Measurements from ENCODE around the gene SRPRB. TPM values are rescaled to one million over a fixed set of nuclear protein-coding genes. Genes with fewer than 3 reads are reported as not detected.

SRPRB gene
- total RNA-seq, 1 experiment from 2014 or later = 54.8 TPM

- Histone ChIP-seq H3K9ac (ENCODE audit: extremely low read depth, insufficient read length, low read length) (no peak overlapping the region), H3K79me1 (ENCODE audit: insufficient read depth, low read depth, low read length, poor library complexity, severe bottlenecking) (no peaks in the 10 kb centered on the region), H4K8ac (replicated peaks; ENCODE audit: insufficient read length, low read depth, low read length) (no peak overlapping the region), H3K56ac (ENCODE audit: insufficient read length, low read depth, low read length) (no peak overlapping the region), H2BK5ac (ENCODE audit: insufficient read length, low read length) (no peak overlapping the region), H3K14ac (ENCODE audit: insufficient read depth, low read length) (no peak overlapping the region), H3K23me2 (ENCODE audit: insufficient read length, low read depth, low read length, poor library complexity, severe bottlenecking) (no peaks in the 10 kb centered on the region), H3K4me1 (ENCODE audit: insufficient read depth, low read length) (no peaks in the 10 kb centered on the region), H2AK5ac (ENCODE audit: insufficient read length, low read length) (no peak overlapping the region), H4K5ac (ENCODE audit: insufficient read length, low read depth, low read length) (no peak overlapping the region), H3T11ph (ENCODE audit: low read length) (no peak overlapping the region), H3K27ac (ENCODE audit: insufficient read length, low read depth, low read length) (no peak overlapping the region), H3K9me3 (ENCODE audit: control insufficient read depth, low read depth, low read length) (no peaks in the 10 kb centered on the region), H2BK20ac (ENCODE audit: low read depth, low read length, poor library complexity, severe bottlenecking) (no peak overlapping the region), H3K23ac (ENCODE audit: insufficient read length, low read depth, low read length) (no peak overlapping the region), H2BK15ac (ENCODE audit: low read depth, low read length) (no peak overlapping the region), H3K4ac (ENCODE audit: low read depth, low read length) (no peak overlapping the region), H3K18ac (ENCODE audit: insufficient read length, low read depth, low read length) (no peak overlapping the region), H4K91ac (ENCODE audit: insufficient read length, low read depth, low read length) (no peak overlapping the region), H4K20me1 (ENCODE audit: control insufficient read depth, insufficient read depth, insufficient read length) (no peaks in the 10 kb centered on the region), H2BK120ac (ENCODE audit: low read depth, low read length, poor library complexity, severe bottlenecking) (no peak overlapping the region), H2BK12ac (ENCODE audit: insufficient read length, low read depth, low read length) (no peak overlapping the region), H2AFZ (ENCODE audit: low read length) (no peak overlapping the region), H3K27me3 (ENCODE audit: insufficient read depth, low read length) (no peaks in the 10 kb centered on the region), H3K4me2 (ENCODE audit: insufficient read depth, insufficient read length, low read length) (no peak overlapping the region), H3K79me2 (ENCODE audit: insufficient read depth, low read length) (no peaks in the 10 kb centered on the region)
- no peaks in the 10 kb centered on the region for H3K9me3 Mint-ChIP-seq
- H3K27me3 Mint-ChIP-seq (ENCODE audit: low read depth) = no peaks in the 10 kb centered on the region
- peaks cover 15 to 16% of the 10 kb centered on the region in 2 experiments for H3K4me1 Mint-ChIP-seq
- TF ChIP-seq, protein P1, sequence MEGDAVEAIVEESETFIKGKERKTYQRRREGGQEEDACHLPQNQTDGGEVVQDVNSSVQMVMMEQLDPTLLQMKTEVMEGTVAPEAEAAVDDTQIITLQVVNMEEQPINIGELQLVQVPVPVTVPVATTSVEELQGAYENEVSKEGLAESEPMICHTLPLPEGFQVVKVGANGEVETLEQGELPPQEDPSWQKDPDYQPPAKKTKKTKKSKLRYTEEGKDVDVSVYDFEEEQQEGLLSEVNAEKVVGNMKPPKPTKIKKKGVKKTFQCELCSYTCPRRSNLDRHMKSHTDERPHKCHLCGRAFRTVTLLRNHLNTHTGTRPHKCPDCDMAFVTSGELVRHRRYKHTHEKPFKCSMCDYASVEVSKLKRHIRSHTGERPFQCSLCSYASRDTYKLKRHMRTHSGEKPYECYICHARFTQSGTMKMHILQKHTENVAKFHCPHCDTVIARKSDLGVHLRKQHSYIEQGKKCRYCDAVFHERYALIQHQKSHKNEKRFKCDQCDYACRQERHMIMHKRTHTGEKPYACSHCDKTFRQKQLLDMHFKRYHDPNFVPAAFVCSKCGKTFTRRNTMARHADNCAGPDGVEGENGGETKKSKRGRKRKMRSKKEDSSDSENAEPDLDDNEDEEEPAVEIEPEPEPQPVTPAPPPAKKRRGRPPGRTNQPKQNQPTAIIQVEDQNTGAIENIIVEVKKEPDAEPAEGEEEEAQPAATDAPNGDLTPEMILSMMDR (conservative IDR thresholded peaks at IDR 0.05) = no peak
- no peak for DNase-seq
- no peak overlapping the region for H3K4me3 Mint-ChIP-seq
- H3K27ac Mint-ChIP-seq = no peak overlapping the region
- WGBS (ENCODE audit: extremely low coverage, insufficient read length, low lambda C conversion rate) = no CpG with 5 or more reads among the region's 4 CpGs
- no peaks in the 10 kb centered on the region; a peak in 1 of 7 replicates for H3K36me3 Mint-ChIP-seq (ENCODE audit: insufficient read depth in 1 of 3, low read depth in 3 of 3)
Measured at GRCh38 chr3:133862161-133862560, 56.5 kb downstream of the SRPRB start.
